GM21576 (cell line): Measurements from ENCODE around the gene SLC25A48.

ENCODE experiments used
- ATAC-seq: cut with Tn5 transposase; IDR thresholded peaks from one replicate; pipeline ENCODE4 v1.9.1; 2021; ENCODE audit warnings: mild to moderate bottlenecking, moderate library complexity; ENCODE audit not compliant: unreplicated experiment

Gene SLC25A48

DNA sequence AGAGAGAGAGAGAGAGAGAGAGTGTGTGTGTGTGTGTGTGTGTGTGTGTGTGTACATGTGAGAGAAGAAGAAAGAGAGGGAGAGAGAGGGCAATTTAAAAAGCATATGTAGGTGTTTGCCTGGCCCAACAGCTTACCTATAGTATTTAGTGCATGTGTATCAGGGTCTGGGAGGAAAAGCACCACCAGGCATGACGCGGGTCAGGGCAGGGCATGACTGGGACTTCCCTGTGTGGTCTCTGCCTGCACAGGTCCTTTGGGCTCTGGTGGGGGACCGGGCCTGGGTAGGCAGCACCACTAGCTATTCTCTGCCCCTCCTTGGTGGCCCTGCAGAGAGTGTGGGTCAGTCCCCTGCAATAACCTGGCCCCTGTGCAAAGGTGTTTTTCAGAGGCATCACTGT lies 45.1 kb downstream of the SLC25A48 start:
- ATAC-seq, result no peak

DNA sequence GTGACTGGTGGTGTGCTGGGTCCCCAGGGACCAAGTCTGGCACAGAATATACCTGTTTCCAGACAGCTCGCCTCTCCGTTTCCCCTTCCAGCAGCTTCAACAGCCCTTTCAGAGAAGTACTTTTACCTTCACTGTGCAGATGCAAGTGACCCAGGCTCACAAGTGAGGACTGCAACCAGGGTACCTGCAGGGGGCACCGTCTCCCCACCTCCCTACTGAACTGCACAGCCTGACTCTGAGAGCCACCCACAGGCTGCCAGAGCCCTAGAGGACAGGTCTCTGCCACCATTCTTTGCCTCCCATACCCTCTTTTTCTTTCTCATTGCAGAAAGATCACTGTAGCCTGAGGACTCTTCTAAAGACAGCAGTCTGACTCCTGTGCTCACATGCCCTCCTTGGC lies 45.8 kb downstream of the SLC25A48 start:
- ATAC-seq, result no peak

DNA sequence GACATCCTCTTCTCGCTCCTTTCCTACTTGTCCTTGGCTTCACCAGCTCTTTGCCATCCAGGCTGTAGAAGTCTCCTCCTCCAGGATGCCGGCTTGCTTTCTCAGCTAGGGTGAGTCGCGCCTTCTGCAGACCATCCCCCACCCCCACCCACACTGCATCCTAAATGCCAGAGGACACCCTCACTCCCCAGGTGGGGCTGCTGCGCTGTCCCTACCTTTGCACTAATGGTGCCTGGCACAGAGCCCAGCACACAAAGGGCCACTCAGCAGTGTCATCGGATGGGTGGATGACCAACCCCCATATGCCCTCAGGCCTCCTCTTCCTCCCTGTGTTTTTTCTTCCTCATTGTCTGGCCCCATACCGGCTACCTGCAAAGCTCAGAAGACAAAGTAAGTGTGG lies 46.3 kb downstream of the SLC25A48 start:
- no peak for ATAC-seq

DNA sequence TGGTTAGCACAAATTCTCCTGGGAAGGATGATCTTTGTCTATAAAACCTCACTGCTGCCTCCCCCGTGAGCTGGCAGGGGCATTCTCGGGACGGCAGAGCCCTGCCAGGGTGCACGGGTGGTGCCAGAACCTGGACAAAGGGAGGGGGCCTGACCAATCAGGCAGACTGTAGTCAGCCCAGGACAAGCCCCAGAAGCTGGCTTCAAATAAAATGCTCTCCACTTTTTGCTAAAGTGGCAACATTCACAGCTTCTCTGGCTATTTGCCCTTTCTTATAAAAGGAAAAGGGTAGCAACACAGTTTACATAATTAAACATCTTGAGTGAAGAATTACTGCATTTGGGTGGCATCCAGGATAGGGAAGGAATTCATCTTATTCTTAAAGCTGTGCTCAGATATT lies 46.8 kb downstream of the SLC25A48 start:
- ATAC-seq, result no peak

DNA sequence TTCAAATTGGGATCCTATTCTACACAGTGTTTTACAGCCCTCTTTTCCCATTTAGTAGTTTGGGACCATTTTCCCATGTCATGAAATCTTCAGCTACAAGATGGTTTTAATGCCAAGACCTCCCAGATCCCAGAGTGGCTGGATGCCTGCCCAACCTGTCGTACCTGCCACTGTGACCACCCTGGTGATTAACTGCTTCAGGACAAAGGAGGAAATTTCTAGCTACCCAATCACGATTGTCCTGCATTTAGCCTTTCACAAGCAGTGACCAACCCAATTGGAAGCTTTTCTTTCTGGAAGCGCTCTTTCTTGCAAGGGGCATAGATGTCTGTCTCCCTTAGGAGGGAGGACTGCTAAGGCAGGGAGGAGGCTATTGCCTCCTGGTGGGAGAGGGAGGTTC lies 47.4 kb downstream of the SLC25A48 start:
- no peak for ATAC-seq

DNA sequence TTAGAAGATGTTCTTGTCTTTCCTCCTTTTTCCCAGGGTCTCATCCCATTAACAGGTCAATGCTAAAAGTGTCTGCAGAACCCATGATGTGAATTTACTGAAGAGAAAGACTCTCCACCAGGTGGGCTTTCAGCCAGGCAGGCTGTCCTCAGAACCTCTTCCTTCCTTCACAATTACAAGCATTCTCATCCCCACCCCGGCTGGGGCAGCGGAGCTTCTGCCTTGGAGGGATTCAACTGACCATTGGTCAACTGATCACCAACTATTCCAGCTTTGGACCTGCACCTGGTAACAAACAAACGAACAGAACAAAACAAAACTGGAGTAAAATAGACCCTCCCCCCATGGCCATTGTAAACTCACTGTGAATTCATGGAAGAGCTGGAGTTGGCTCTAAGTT lies 48.6 kb downstream of the SLC25A48 start:
- no peak for ATAC-seq

DNA sequence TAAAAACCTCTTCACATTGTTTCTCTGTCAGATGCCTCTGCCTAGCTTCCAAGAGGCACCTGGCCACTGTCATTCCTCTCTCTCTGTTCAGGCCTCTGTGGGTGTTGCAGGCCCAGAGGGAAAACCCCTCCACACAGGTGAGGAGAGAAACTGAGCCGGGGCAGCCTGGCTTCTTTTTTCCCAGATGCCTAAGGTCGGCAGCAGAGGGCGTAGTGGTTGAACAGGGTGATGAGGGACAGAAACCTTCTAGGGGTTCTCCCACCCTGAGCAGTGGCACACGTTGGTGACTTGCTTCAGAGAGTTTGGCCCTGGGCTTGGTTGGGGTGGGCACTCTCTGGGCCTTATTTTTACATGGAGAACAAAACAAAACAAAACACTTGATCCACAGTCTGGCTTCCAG lies 49.0 kb downstream of the SLC25A48 start:
- ATAC-seq, result no peak

DNA sequence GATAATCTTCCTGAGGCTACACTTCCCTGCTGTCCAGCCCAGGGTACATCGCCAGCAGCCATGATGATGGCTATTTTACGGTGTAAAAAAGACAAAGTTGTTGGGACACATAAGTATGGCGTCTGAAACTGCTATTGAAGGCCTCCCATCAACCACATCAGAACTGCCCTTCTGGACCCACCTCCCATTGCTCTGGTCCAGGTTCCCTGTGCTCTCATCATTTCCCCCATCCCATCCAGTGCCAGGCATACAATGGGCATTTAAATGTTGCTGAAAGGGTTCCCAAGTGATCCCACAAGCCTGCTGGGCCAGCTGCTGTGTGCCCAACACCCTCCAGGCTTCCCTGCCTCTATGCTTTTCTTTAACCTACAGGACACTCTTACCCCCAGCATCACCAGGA lies 50.6 kb downstream of the SLC25A48 start:
- no peak for ATAC-seq

DNA sequence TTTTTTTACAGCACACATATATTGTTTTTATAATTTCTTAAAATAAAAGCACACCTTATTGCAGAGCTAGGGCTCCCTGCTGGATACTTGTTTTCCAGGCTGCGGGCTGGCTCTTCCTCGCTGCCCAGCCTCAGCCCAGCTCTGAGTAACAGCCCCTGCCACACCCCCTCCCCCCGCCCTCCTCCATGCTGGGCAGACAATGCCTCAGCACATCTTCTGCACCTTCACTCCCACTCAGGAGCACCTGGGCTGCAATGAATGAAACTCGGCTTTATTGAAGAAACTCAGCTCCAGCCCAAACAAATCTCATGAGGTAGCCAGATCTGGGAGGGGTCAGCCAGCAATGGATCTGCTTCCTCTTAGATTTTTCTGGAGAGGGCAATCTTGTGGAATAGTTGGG lies 51.7 kb downstream of the SLC25A48 start:
- no peak for ATAC-seq

DNA sequence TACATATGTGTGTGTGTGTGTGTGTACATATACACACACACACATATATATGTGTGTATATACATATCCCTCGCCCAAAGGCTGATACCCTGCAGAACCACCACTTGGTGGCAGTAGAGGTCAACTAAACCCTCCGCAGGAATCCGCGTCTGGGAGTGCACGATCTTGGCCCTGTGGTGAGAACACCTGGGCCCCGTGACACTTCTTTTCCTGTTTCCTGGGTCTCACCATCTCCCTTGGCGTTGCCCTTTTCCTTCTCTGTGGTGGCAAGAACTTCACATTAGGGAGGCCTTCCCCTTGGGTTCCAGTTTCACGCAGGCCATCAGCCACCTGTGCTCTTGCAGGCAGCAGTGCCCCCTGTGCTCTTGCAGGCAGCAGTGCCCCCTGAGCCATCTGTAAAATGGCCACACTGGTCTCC lies 53.0 kb downstream of the SLC25A48 start:
- peak; percentile 87 for ATAC-seq

DNA sequence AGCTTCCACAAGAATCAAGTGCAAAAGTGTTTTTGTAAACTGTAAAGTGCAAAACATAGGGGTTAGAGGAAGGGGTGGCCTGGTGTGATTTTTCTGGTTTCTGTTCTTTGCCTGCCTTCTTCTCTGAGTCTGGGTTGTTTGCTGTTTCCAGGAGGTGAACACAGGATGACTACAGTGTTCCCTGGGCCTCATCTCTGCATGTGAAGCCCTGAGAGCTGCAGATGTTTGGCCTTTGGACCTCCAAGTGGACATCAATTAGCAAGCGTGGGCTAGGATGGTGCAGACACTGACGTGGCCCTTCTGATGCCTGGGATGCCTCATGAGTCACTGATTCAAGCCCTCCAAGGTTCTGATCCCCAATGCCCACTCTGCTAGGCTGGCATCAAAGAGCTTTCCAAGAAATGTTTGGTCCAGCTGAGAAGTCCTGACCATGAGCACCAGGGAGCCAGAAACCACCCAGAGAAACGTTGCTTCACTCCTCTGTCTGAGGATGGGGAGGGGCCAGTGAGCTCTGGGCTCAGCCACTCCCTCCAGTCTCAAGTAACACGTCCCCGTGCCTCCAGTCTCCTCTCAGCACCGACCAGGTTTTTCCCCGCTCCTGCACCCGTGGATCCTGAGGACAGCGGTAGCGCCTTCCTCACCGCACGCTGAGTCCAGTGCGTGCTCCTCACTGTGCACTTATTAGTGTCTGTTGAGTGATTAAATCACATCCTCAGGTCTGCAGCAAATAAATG lies 53.6 kb downstream of the SLC25A48 start:
- no peak for ATAC-seq

DNA sequence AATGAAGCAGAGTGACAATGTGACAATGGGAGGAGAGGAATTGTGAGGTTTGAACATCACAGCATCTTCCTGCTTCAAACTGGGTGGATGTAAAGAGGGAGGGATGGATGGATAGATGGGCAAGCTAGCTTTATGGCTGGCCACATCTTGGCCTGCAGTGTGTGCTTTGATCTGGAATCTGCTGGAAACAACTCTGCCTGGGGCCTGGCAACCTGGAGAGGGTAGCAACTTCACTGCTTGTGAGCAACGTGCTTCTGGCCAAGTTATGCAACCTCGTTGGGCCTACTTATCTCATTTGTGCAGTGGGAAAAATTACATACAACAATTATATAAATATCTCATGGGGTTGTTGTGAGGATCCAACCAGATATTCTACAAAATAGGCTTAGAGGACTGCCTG lies 55.8 kb downstream of the SLC25A48 start:
- ATAC-seq, result no peak

DNA sequence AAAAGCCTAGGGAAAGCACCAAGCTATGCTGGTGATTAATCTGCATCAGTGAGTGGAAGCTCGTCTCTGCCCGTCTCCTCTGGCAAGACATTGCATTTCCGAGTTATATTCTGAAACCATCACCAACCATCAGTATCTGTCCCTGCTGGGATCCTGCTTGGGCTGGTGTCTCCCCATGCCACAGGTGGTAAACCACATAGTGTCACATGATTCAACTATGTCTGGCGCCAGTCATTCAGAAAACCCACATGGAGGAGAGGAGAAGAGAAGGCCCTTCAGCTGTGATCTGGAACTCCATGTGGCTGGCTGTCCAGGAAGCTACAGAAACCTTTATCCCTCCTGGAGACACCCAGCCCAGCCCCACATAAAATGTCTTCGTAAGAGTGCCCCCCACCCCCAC lies 56.4 kb downstream of the SLC25A48 start:
- peak; percentile 57 for ATAC-seq

DNA sequence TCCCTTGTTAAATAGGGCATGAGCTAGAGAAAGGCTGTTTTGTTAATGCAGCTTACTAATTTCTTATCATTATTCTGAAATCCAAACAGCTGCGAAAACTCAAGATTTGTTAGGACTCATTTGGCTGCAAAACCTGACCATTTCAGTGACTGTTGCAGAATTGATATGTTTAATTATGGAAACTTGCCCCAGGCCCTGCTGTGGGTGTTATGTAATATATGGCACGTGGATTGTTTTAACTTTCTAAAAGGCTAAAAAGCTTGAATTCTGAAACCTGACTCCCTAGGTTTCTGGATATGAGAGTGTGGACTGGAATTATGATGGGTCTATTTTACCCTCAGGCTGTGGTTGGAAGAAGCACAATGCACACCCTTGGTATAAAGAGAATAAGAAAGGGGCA lies 56.8 kb downstream of the SLC25A48 start:
- ATAC-seq, result no peak

DNA sequence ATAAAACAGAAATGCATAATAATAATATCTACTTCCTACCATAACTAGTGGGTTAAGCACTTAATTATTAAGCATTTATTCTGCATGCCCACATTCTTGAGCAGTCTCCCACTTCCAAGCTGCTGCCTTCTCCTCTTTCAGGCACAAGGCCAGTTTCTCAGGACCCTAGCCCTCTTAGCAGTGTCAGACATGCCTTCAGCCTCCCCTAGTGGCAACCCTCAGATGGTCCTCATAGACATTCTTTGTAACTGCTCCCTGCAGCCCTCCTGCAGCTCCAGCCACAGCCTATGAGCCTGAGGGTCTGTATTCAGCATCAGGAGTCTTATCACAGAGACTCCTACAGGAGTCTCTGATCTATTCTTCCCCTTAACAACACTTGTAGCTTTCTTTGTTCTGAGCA lies 57.3 kb downstream of the SLC25A48 start:
- ATAC-seq, result no peak

DNA sequence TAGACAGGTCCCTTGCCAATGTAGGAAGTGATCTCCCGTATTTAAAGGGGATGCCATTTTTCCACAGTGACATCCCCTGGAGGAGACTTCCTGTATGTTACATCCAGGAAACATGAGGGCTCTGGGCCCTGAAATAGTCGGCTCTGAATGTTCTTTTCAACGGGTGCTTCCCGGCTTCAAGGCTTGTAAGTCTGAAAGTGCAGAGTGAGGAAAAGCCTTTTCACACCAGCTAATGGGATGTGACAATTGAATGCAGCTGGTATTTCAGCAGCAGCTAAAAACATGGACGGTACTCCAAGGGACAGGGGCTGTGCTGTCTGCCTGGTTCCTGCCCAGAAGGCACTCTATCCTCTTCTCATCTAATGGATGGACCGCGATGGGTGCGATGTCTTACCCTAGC lies 59.8 kb downstream of the SLC25A48 start:
- no peak for ATAC-seq

DNA sequence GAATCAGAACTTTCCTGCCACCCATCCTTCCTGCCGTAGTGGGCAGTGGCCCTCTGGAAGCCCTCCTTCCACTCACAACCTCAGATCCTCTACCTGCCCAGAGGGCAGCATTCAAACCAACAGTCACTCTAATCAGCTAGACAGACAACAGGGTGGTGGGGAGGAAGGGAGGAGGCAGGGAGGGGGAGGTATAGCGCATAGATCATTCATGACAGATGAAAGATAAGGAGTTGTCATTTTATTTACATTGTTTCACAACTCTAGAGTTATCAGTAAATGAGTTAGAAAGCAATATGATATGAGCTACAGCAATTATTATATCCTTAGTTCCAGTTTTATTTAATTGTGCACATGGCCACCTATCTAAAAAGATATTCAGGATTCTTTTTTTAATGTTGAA lies 60.3 kb downstream of the SLC25A48 start:
- no peak for ATAC-seq

DNA sequence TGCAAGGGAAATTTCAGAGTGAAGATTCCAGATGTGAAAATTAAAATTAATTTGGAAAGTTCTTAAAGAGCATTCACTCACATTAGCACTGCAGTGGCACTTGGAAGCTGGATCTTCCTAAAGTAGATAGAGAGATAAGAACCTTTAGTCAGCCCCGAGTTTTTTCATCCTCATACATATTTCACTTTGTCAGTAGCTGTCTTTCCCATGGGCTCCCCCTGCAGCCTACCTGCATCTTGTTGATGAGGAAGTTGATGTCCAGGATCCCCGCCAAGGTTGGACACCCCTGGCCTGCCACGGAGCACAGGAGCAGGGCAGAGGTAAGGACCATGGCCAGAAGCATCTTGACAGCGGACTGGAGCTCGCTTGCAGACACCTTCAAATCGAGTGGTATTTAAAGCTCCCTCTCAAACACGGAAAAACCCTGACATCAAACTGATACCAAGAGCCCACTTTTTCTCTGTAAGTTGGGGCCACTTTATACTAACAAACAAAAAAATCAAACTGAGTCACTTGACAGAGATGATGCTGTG lies 61.1 kb downstream of the SLC25A48 start, which contains the start of gene IL9:
Gene IL9 (minus strand): TSS at position 368 of the 533 bp plus-strand sequence. CDS start 25 bp downstream, at position 343.
- ATAC-seq, result no peak

DNA sequence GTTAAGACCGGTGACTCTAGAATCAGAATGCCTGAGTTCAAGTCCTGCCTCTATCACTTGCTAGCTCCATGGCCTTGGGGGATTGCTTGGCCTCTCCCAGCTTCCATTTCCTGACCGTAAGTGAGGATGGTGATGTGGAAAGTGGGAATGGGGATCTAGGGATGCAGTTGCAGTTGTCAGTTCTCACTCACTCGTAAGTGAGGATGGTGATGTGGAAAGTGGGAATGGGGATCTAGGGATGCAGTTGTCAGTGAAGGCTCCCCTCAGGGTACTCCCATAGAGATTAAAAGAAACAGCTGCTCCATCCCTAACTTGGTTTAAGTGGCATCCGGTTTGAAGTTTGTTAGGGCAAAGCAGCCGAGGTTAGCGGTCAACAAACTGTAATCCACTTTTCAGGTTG lies 64.2 kb downstream of the SLC25A48 start:
- ATAC-seq, result no peak

DNA sequence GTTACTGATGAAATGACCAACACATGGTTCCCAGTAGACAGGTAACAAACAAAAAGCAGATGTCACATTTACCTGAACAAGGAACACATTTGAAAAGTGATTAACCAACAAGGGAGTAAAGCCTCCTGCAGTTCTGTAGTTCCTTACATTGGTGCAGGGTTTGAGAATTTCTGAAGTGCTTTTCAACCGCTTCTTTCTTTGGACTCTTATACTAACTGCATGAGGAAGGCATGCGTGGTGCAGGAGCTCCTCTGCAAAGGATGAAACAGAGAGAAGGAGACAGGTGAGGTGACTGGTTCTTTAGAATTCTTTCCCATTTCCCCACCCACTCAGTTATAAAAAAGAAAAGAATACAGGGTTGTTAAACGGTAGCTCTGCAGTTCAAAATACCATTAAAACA lies 65.8 kb downstream of the SLC25A48 start:
- no peak for ATAC-seq

DNA sequence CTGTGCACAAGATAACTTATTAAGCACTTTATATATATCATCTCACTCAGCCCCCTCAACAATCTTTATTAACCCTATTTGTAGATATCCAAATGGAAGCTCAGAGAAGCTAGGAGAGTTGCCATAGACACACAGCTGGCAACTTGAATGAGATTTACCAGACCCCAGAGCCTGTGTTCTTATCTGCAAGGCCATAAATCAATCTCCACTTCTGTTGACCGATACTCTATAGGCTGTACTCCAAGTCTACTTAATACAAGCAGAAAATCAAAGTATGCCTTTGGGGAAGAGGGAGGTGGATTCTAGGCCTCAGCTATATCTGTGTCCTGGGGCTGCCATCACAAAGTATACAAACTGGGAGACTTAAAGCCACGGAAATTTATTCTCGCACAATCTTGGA lies 67.2 kb downstream of the SLC25A48 start:
- ATAC-seq, result no peak

DNA sequence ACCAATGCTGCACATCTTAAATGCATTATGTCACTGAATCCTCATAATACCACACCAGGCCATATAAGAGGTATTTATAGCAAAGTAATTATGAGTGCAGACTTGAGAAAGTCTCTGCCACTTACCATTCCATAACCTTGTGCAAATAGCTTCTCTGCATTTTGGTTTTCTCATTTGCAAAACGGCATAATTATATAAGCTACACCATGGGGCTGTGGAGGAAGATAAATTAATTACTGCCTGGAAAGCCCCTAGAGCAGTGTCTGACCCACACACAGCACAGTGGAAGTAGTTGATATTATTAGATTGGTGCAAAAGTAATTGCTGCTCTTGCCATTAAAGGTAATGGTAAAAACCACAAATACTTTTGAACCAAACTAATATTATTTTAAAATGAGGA lies 70.7 kb downstream of the SLC25A48 start:
- no peak for ATAC-seq
